HL-60 (cell line): ENCODE data around the gene AMOT.

Source experiments
- DNase-seq, 2 experiments: peaks; one replicate each; pipeline ENCODE4 v3.0.0-alpha.2; 2010 to 2020; ENCODE audit warnings: low read depth in 1 of 2, low spot score in 1 of 2
- H3K27ac ChIP-seq: fragments of 250-450 bp; sonication (Bioruptor Pico); replicated peaks from 2 replicates; pipeline ENCODE4 v1.5.1; 2020; ENCODE audit warnings: mild to moderate bottlenecking, moderate library complexity
- H3K27me3 ChIP-seq: fragments of 250-450 bp; sonication (Bioruptor Pico); 2 replicates; pipeline ENCODE4 v1.5.1; 2021; ENCODE audit warnings: mild to moderate bottlenecking, moderate library complexity; ENCODE audit not compliant: insufficient read depth, poor library complexity, severe bottlenecking
- H3K4me3 ChIP-seq: replicated peaks from 2 replicates; pipeline ENCODE4 v1.5.1; 2011; ENCODE audit warnings: mild to moderate bottlenecking, control low read depth, low read length; ENCODE audit not compliant: insufficient read depth
- GABPA ChIP-seq: IDR thresholded peaks from 2 replicates; pipeline ENCODE4 v1.6.1; 2012; ENCODE audit warnings: low read depth
- POLR2AphosphoS5 ChIP-seq: IDR thresholded peaks from 2 replicates; pipeline ENCODE4 v1.6.1; 2012; ENCODE audit warnings: low read depth
- SPI1 ChIP-seq: IDR thresholded peaks from 2 replicates; pipeline ENCODE4 v1.6.1; 2012; ENCODE audit warnings: low read depth, mild to moderate bottlenecking, borderline replicate concordance
- TF ChIP-seq, protein P1 (sequence below): IDR thresholded peaks from 2 replicates; pipeline ENCODE4 v1.6.1; 2012; ENCODE audit warnings: low read depth; ENCODE audit not compliant: insufficient replicate concordance
- TF ChIP-seq, protein P2 (sequence below): IDR thresholded peaks from one replicate; pipeline ENCODE4 v1.5.1; 2011; ENCODE audit warnings: low read length, control low read depth, inconsistent platforms; ENCODE audit not compliant: insufficient read depth

Gene AMOT

DNA sequence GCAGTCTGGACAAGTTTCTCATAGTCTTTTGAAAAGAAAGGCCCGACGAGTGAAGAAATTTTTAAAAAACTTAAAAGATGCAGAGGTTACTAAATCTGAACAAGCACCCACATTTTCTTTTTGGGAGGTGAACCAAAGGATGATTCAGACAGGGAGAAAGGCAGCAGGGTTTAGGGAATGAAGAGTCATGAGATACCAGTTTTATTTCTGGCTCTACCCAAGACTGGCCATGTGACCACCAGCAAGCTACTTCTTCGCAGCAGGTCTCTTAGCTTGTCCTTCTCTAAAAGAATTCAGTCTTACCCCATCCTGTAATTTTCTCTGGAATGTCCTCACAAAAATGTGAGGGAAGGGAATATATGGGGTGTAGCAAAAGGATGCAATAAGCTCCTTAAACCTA is 37.6 kb downstream of the AMOT start:
- Histone ChIP-seq H3K4me3 (no peak overlapping the region), H3K27me3 (no peaks in the 10 kb centered on the region), H3K27ac (no peak overlapping the region)
- TF ChIP-seq, protein P1, sequence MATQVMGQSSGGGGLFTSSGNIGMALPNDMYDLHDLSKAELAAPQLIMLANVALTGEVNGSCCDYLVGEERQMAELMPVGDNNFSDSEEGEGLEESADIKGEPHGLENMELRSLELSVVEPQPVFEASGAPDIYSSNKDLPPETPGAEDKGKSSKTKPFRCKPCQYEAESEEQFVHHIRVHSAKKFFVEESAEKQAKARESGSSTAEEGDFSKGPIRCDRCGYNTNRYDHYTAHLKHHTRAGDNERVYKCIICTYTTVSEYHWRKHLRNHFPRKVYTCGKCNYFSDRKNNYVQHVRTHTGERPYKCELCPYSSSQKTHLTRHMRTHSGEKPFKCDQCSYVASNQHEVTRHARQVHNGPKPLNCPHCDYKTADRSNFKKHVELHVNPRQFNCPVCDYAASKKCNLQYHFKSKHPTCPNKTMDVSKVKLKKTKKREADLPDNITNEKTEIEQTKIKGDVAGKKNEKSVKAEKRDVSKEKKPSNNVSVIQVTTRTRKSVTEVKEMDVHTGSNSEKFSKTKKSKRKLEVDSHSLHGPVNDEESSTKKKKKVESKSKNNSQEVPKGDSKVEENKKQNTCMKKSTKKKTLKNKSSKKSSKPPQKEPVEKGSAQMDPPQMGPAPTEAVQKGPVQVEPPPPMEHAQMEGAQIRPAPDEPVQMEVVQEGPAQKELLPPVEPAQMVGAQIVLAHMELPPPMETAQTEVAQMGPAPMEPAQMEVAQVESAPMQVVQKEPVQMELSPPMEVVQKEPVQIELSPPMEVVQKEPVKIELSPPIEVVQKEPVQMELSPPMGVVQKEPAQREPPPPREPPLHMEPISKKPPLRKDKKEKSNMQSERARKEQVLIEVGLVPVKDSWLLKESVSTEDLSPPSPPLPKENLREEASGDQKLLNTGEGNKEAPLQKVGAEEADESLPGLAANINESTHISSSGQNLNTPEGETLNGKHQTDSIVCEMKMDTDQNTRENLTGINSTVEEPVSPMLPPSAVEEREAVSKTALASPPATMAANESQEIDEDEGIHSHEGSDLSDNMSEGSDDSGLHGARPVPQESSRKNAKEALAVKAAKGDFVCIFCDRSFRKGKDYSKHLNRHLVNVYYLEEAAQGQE = no peak
- TF ChIP-seq POLR2AphosphoS5 (no peak), SPI1 (no peak), GABPA (no peak)
- TF ChIP-seq, protein P2, sequence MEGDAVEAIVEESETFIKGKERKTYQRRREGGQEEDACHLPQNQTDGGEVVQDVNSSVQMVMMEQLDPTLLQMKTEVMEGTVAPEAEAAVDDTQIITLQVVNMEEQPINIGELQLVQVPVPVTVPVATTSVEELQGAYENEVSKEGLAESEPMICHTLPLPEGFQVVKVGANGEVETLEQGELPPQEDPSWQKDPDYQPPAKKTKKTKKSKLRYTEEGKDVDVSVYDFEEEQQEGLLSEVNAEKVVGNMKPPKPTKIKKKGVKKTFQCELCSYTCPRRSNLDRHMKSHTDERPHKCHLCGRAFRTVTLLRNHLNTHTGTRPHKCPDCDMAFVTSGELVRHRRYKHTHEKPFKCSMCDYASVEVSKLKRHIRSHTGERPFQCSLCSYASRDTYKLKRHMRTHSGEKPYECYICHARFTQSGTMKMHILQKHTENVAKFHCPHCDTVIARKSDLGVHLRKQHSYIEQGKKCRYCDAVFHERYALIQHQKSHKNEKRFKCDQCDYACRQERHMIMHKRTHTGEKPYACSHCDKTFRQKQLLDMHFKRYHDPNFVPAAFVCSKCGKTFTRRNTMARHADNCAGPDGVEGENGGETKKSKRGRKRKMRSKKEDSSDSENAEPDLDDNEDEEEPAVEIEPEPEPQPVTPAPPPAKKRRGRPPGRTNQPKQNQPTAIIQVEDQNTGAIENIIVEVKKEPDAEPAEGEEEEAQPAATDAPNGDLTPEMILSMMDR = no peak
- no peak for DNase-seq

DNA sequence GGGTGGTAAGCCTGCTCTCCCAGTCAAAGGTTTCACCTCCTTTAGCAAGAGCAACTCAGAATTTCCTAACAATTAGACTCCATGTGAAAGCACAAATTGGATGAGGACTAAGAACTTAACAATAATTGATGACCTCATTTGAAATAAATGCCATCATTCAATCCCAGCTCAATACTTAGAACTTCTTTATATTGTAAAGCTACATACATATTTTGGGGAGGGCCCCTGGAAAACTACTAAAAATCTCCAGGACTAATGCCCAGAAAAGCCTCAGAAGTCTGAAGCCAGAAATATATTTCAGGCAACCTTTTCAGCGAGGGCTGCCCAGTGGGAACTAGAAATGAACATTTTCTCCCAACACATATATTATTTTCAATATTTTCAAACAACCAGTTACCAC is 38.1 kb downstream of the AMOT start:
- H3K4me3 ChIP-seq = no peak overlapping the region
- DNase-seq = no peak
- TF ChIP-seq POLR2AphosphoS5 (no peak), GABPA (no peak), SPI1 (no peak)
- TF ChIP-seq, protein P1 = no peak
- TF ChIP-seq, protein P2 = no peak
- no peaks in the 10 kb centered on the region for H3K27me3 ChIP-seq
- no peak overlapping the region for H3K27ac ChIP-seq

DNA sequence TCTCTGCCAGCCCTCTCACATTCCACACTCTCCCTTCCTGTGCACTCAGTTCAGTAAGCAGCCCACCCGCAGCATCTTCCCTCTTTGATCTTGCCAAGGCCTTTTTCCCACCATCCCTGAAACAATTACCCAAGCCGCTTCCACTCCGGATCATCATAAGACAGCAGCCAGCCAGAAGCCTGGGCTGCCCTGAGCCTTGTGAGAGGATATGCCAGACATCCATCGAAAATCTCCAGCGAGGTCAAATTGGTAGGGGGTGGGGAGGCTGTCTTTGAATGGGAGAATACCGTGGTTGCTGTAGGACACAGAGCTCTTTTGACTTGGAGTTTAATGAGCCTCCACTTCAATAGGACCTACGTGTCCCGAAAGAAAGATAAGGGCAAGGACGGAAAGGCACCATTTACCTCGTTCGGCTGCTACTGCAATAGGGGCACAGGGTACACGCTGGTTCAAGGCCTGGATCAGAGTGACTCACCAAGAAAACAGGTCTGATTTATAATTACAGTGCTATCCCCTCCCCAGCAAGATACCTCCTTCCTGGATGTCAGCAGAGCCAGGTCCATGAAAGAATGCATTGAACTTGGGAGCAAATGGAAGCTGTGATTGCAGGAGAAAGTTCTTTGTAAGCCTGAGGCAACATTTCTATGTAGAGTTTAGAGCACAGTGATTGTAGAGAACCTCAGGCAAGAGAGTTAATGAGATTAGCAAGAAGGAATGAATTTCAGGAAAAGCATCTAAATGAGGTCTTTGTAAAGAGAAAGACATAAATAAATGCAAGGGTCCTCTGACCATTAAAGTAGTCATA is 39.5 kb downstream of the AMOT start:
- H3K4me3 ChIP-seq = no peak overlapping the region

More for the DNA sequence above, 39.5 kb downstream of the AMOT start:
- TF ChIP-seq, protein P1 = no peak
- TF ChIP-seq POLR2AphosphoS5 = no peak
- TF ChIP-seq SPI1 = no peak
- TF ChIP-seq, protein P2 = no peak
- DNase-seq = no peak
- Histone ChIP-seq H3K27me3 (no peaks in the 10 kb centered on the region), H3K27ac (no peak overlapping the region)
